Breast epithelium (tissue), 3 donors: Measurements from ENCODE around the gene IQCE.

ENCODE experiments used
- POLR2A ChIP-seq: fragments of 450-650 bp; IDR thresholded peaks from one replicate; pipeline ENCODE4 v1.6.1; 2016; ENCODE audit warnings: antibody characterized with exemption, mild to moderate bottlenecking, moderate library complexity
- POLR2AphosphoS5 ChIP-seq, 3 donors: sonication (generic); formaldehyde crosslinking; IDR thresholded peaks; one replicate each; pipeline ENCODE4 v1.6.1; 2017; ENCODE audit warnings: antibody characterized with exemption in 3 of 3
- TF ChIP-seq, protein P1 (sequence below), 3 donors: fragments of 450-650 bp; IDR thresholded peaks; one replicate each; pipeline ENCODE4 v1.5.1; 2016 to 2017; ENCODE audit warnings: antibody characterized with exemption in 3 of 3, mild to moderate bottlenecking in 3 of 3, moderate library complexity in 3 of 3

DNA sequence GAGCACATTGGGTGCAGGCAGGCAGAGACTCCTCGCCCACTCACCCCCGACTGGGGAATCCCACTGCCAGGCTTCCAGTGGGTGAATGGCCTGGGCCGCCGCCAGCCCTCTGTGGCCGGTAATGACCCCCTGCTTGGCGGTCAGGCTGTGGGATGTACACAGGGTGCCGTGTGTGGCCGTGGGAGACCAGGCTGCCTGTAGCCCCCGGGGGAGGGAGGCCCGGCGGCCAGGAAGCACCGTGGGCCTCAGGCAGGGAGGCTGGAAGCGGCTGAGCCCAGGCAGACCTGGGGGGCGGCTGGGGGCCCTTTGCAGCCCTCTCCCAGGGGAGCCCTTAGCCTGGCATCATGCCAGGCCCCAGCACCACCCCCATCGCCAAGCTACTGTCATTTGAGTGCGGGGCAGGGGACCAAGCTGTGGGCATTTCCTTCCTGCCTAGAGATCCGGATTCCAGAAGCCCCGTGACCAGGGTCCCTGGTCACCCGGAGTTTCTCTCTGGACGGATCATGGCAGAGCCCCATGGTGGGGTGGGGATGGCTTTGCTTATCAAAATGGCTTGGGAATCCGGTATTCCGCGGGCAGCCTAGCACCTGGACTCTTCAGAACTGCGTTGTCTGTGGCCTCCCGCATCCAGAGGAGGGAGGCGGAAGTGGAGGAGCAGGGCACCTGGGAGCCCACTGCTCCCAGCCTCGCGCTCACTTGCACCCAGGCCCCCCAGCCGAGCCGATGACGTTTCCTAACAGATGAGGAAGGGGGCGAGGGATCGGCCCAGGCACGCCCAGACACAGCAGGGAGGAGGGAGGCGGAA, 74.2 kb downstream of the IQCE start:
- TF ChIP-seq, protein P1, sequence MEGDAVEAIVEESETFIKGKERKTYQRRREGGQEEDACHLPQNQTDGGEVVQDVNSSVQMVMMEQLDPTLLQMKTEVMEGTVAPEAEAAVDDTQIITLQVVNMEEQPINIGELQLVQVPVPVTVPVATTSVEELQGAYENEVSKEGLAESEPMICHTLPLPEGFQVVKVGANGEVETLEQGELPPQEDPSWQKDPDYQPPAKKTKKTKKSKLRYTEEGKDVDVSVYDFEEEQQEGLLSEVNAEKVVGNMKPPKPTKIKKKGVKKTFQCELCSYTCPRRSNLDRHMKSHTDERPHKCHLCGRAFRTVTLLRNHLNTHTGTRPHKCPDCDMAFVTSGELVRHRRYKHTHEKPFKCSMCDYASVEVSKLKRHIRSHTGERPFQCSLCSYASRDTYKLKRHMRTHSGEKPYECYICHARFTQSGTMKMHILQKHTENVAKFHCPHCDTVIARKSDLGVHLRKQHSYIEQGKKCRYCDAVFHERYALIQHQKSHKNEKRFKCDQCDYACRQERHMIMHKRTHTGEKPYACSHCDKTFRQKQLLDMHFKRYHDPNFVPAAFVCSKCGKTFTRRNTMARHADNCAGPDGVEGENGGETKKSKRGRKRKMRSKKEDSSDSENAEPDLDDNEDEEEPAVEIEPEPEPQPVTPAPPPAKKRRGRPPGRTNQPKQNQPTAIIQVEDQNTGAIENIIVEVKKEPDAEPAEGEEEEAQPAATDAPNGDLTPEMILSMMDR (IDR thresholded peaks at IDR 0.05) = no peak
- no peak for TF ChIP-seq POLR2A
- TF ChIP-seq POLR2AphosphoS5 (IDR thresholded peaks at IDR 0.05) = peak in 1 of 3 donors; percentile 7
